Endodermal cell (in vitro differentiated cells): ENCODE results near the gene CGN. TPM values are rescaled to one million over a fixed set of nuclear protein-coding genes. Genes with fewer than 3 reads are reported as not detected.

ENCODE experiments used
- DNase-seq: peaks from one replicate; pipeline ENCODE4 v3.0.0-alpha.2; 2017
- H3K27ac ChIP-seq: 2 replicates; pipeline ENCODE4 v1.5.1; 2013; ENCODE audit warnings: mild to moderate bottlenecking, low read depth, low read length, moderate library complexity
- H3K27me3 ChIP-seq: 2 replicates; pipeline ENCODE4 v1.6.1; 2013; ENCODE audit warnings: mild to moderate bottlenecking, low read length, moderate library complexity; ENCODE audit not compliant: insufficient read depth, control insufficient read depth, poor library complexity, severe bottlenecking
- H3K36me3 ChIP-seq: 2 replicates; pipeline ENCODE4 v1.7.0; 2013; ENCODE audit warnings: mild to moderate bottlenecking, low read length, moderate library complexity; ENCODE audit not compliant: control insufficient read depth, insufficient read depth
- H3K4me1 ChIP-seq: one replicate; pipeline ENCODE4 v1.7.0; 2013; ENCODE audit warnings: low read length; ENCODE audit not compliant: control insufficient read depth, insufficient read depth
- H3K4me3 ChIP-seq: 2 replicates; pipeline ENCODE4 v1.5.1; 2013; ENCODE audit warnings: mild to moderate bottlenecking, low read length, moderate library complexity
- H3K9ac ChIP-seq: 2 replicates; pipeline ENCODE4 v1.6.1; 2013; ENCODE audit warnings: mild to moderate bottlenecking, low read length, moderate library complexity; ENCODE audit not compliant: poor library complexity, severe bottlenecking; ENCODE audit errors: extremely low read depth
- H3K9me3 ChIP-seq: 2 replicates; pipeline ENCODE4 v1.6.1; 2013; ENCODE audit warnings: mild to moderate bottlenecking, low read length, moderate library complexity; ENCODE audit not compliant: control insufficient read depth
- H3K27ac Mint-ChIP-seq: 2 replicates; pipeline ENCODE4 v1.8.0; 2020; ENCODE audit warnings: mixed read lengths
- H3K27me3 Mint-ChIP-seq: 2 replicates; pipeline ENCODE4 v1.8.0; 2021; ENCODE audit warnings: mild to moderate bottlenecking, mixed read lengths; ENCODE audit not compliant: insufficient read depth
- H3K36me3 Mint-ChIP-seq: 2 replicates; pipeline ENCODE4 v1.8.0; 2020; ENCODE audit warnings: low read depth, mixed read lengths
- H3K4me1 Mint-ChIP-seq: 2 replicates; pipeline ENCODE4 v1.8.0; 2020; ENCODE audit warnings: mixed read lengths
- H3K4me3 Mint-ChIP-seq: 2 replicates; pipeline ENCODE4 v1.8.0; 2020; ENCODE audit warnings: mild to moderate bottlenecking, moderate library complexity, mixed read lengths
- H3K9me3 Mint-ChIP-seq: 2 replicates; pipeline ENCODE4 v1.8.0; 2020; ENCODE audit warnings: mild to moderate bottlenecking, mixed read lengths
- CTCF ChIP-seq: fragments of 200-600 bp; sonication (generic); conservative IDR thresholded peaks from 2 replicates; pipeline ENCODE4 v1.5.0; 2021; ENCODE audit warnings: antibody characterized with exemption, mild to moderate bottlenecking
- WGBS, 2 experiments: methylation state at CpG; one replicate each; pipeline versions ENCODE4 v1.1.5 to v1.1.7; 2013; ENCODE audit warnings: missing lambda C conversion rate in 2 of 2, mixed read lengths in 1 of 2; ENCODE audit not compliant: insufficient coverage in 1 of 2, insufficient read length in 1 of 2; 5-methylcytosine and 5-hydroxymethylcytosine counted together
- total RNA-seq, 2 donors: library from RNA; stranded (reverse); fragmentation: NEBNext Ultra II Directional in 1 of 2; extraction: Animal tissue kit (Norgen Biotek cat#: 25700) in 1 of 2; gene quantifications; 2 replicates in 1 of 2; 3 replicates in 1 of 2; pipeline ENCODE4 v1.2.1, GENCODE V29; 2021

CGN gene
- total RNA-seq, 2 donors from 2014 or later: 39.7 to 39.9 TPM

- Histone ChIP-seq H3K4me3 (no peak overlapping the region), H3K27me3 (no peaks in the 10 kb centered on the region), H3K4me1 (peaks cover 3% of the 10 kb centered on the region), H3K27ac (no peak overlapping the region), H3K9ac (no peak overlapping the region), H3K36me3 (peaks cover 68% of the 10 kb centered on the region), H3K9me3 (no peaks in the 10 kb centered on the region)
- H3K9me3 Mint-ChIP-seq: no peaks in the 10 kb centered on the region
- peak; percentile 95 for TF ChIP-seq CTCF
- no peaks in the 10 kb centered on the region for H3K27me3 Mint-ChIP-seq
- peaks cover 7% of the 10 kb centered on the region for H3K4me1 Mint-ChIP-seq
- DNase-seq: peak; percentile 96
- H3K4me3 Mint-ChIP-seq: no peak overlapping the region
- 37 to 70% methylated on average over 3 to 12 of the region's 12 CpGs for WGBS, 2 experiments
- H3K36me3 Mint-ChIP-seq: peaks cover 45% of the 10 kb centered on the region
- no peak overlapping the region for H3K27ac Mint-ChIP-seq
Measured at GRCh38 chr1:151534662-151535278, 23.6 kb downstream of the CGN start.

- H3K9ac ChIP-seq: no peak overlapping the region
- H3K9me3 Mint-ChIP-seq: no peaks in the 10 kb centered on the region
- no peaks in the 10 kb centered on the region for H3K27me3 Mint-ChIP-seq
- no peaks in the 10 kb centered on the region for H3K9me3 ChIP-seq
- H3K36me3 ChIP-seq: peaks cover 60% of the 10 kb centered on the region
- no peak overlapping the region for H3K27ac ChIP-seq
- WGBS, 2 experiments: 83 to 85% methylated on average over 4 to 6 of the region's 6 CpGs
- no peak overlapping the region for H3K4me3 ChIP-seq
- TF ChIP-seq CTCF: no peak
- H3K4me3 Mint-ChIP-seq: no peak overlapping the region
- H3K27ac Mint-ChIP-seq: peak overlapping the region; percentile 27
- DNase-seq: peak; percentile 61
- H3K36me3 Mint-ChIP-seq: peaks cover 37% of the 10 kb centered on the region
- peaks cover 3% of the 10 kb centered on the region for H3K4me1 ChIP-seq
- no peaks in the 10 kb centered on the region for H3K27me3 ChIP-seq
- peaks cover 8% of the 10 kb centered on the region for H3K4me1 Mint-ChIP-seq
Measured at GRCh38 chr1:151535326-151536271, 24.4 kb downstream of the CGN start.

- Histone ChIP-seq H3K9me3 (no peaks in the 10 kb centered on the region), H3K27ac (no peak overlapping the region), H3K27me3 (no peaks in the 10 kb centered on the region), H3K36me3 (peaks cover 57% of the 10 kb centered on the region), H3K9ac (no peak overlapping the region), H3K4me1 (peaks cover 3% of the 10 kb centered on the region), H3K4me3 (no peak overlapping the region)
- TF ChIP-seq CTCF: no peak
- Mint-ChIP-seq H3K9me3 (no peaks in the 10 kb centered on the region), H3K36me3 (peaks cover 31% of the 10 kb centered on the region), H3K27ac (no peak overlapping the region), H3K4me1 (peaks cover 11% of the 10 kb centered on the region), H3K4me3 (no peak overlapping the region), H3K27me3 (no peaks in the 10 kb centered on the region)
- WGBS, 2 experiments: 88 to 93% methylated on average over 4 to 7 of the region's 7 CpGs
- DNase-seq: no peak
Measured at GRCh38 chr1:151536499-151536898, 25.3 kb downstream of the CGN start.
